Measurements from ENCODE around the gene COPZ1. TPM values are rescaled to one million over a fixed set of nuclear protein-coding genes. Genes with fewer than 3 reads are reported as not detected.

Gene COPZ1
- polyA plus RNA-seq, 3 donors, result 78.9 to 190 (median 176) TPM

DNA sequence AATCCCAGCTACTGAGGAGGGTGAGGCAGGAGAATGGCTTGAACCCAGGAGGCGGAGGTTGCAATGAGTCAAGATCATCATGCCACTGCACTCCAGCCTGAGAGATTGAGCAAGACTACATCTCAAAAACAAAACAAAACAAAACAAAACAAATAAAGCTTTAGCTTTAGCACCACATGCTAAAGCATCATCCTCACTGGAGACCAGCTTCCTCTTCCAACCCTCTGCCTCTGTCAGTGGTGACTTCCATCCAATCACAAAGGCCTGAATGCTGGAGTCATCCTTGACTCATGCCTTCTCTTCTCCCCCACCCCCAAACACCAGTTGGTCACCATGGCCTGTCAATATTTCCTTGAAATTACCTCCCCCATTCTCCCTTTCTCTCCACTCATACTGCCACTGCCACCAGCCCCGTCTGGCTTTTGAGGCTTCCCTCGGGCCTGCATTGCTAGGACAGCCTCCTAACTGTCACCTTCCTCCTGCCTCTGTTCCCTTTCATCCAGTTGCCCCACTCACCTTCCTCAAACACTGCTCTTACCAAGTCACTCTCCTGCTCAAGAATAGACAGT lies 58.2 kb downstream of the COPZ1 start:
- H3K9me3 Mint-ChIP-seq, result peaks cover 0 to 2% (median 0%) of the 10 kb centered on the region in 7 donors
- Histone ChIP-seq H3K27me3 (ENCODE audit: control insufficient read depth in 2 of 2, insufficient read depth in 2 of 2, low read length in 2 of 2) (no peaks in the 10 kb centered on the region), H2AFZ (ENCODE audit: insufficient read depth, low read depth, low read length, poor library complexity, severe bottlenecking) (no peak overlapping the region), H3K9me3 (replicated peaks in 1 of 2; ENCODE audit: control insufficient read depth in 1 of 2, insufficient read depth in 1 of 2, low read length in 2 of 2) (no peaks in the 10 kb centered on the region), H3K36me3 (replicated peaks in 1 of 2; ENCODE audit: control insufficient read depth in 1 of 2, insufficient read depth in 2 of 2, low read length in 2 of 2) (peaks cover 14 to 22% of the 10 kb centered on the region in 2 donors), H3K4me3 (replicated peaks in 1 of 3; ENCODE audit: low read depth in 2 of 3, low read length in 3 of 3) (peak overlapping the region; percentile 75 to 89 (median 82)), H3K27ac (ENCODE audit: low read depth in 1 of 2, low read length in 2 of 2) (peak overlapping the region; percentile 97 to 99), H3K4me2 (replicated peaks; ENCODE audit: extremely low read depth, low read length, poor library complexity, severe bottlenecking) (peak overlapping the region; percentile 87), H3K9ac (ENCODE audit: insufficient read depth, low read length, poor library complexity, severe bottlenecking) (peak overlapping the region; percentile 94), H4K20me1 (ENCODE audit: insufficient read depth, low read length) (peaks cover 35% of the 10 kb centered on the region), H3K79me2 (ENCODE audit: insufficient read depth, low read length) (peaks cover 67% of the 10 kb centered on the region), H3K4me1 (ENCODE audit: control insufficient read depth in 1 of 2, insufficient read depth in 2 of 2, low read length in 2 of 2) (peaks cover 88 to 92% of the 10 kb centered on the region in 2 donors)
- peaks cover 41 to 46% of the 10 kb centered on the region in 2 donors for H3K36me3 Mint-ChIP-seq
- intact Hi-C loops (cut with micrococcal nuclease), result loop anchor here in 1 of 2 donors (1.0 kb wide), 1 partner anchor 10 kb away; no protein-coding TSS in a partner anchor
- DNase-seq, result peak; percentile 98 to 99 (median 99)
- peaks cover 88% of the 10 kb centered on the region for H3K4me1 Mint-ChIP-seq
- no peak for TF ChIP-seq CTCF (IDR thresholded peaks at IDR 0.05)
- H3K4me3 Mint-ChIP-seq, result peak overlapping the region; percentile 90 to 96
- WGBS (ENCODE audit: insufficient coverage), result 0% methylated on average over 2 of the region's 3 CpGs
- peaks cover 0 to 7% (median 2%) of the 10 kb centered on the region in 3 donors for H3K27me3 Mint-ChIP-seq (ENCODE audit: low read depth in 3 of 3)
- peak overlapping the region; percentile 100 for H3K27ac Mint-ChIP-seq

DNA sequence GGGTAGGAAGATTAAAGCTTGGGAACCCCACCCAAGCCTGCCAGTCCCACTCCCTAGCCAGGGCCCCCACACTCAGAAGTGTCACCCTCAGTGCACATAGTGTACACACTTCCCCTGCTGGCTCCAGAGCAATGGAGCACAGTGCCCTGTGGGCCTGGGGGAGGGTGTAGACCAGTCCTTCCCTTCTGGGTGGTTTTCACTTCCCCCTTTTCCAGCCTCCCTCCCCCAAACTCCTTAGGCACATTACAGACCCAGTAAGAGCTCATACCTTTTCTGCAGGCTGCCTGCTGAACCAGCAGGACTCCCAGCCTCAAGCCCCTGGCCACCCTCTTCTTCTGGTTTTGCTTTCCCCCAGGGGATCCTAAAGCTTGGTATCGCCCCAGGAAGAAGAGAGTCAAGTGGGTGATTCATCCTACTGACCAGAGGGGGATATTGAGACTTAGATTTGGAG lies 59.7 kb downstream of the COPZ1 start, which contains the start of gene ZNF385A:
TSS of gene ZNF385A (minus strand) at position 143 of the 451 bp plus-strand sequence. CDS start 219 bp downstream, outside the sequence.
- Mint-ChIP-seq H3K4me3 (peak within 1 kb of the TSS; percentile 90 to 96), H3K27me3 (ENCODE audit: low read depth in 3 of 3) (peaks cover 0 to 5% (median 2%) of the 10 kb centered on the region in 3 donors), H3K9me3 (peaks cover 0 to 2% (median 0%) of the 10 kb centered on the region in 7 donors), H3K27ac (peak within 1 kb of the TSS; percentile 100), H3K4me1 (peaks cover 91% of the 10 kb centered on the region), H3K36me3 (peaks cover 32 to 36% of the 10 kb centered on the region in 2 donors)
- Histone ChIP-seq H3K4me1 (ENCODE audit: control insufficient read depth in 1 of 2, insufficient read depth in 2 of 2, low read length in 2 of 2) (peaks cover 95 to 98% of the 10 kb centered on the region in 2 donors), H3K9ac (ENCODE audit: insufficient read depth, low read length, poor library complexity, severe bottlenecking) (peak within 1 kb of the TSS; percentile 94), H4K20me1 (ENCODE audit: insufficient read depth, low read length) (peaks cover 21% of the 10 kb centered on the region), H3K4me2 (replicated peaks; ENCODE audit: extremely low read depth, low read length, poor library complexity, severe bottlenecking) (peak within 1 kb of the TSS; percentile 87), H3K4me3 (replicated peaks in 1 of 3; ENCODE audit: low read depth in 2 of 3, low read length in 3 of 3) (peak within 1 kb of the TSS; percentile 75 to 89 (median 82)), H2AFZ (ENCODE audit: insufficient read depth, low read depth, low read length, poor library complexity, severe bottlenecking) (peak within 1 kb of the TSS; percentile 38), H3K27ac (ENCODE audit: low read depth in 1 of 2, low read length in 2 of 2) (peak within 1 kb of the TSS; percentile 97 to 99), H3K36me3 (replicated peaks in 1 of 2; ENCODE audit: control insufficient read depth in 1 of 2, insufficient read depth in 2 of 2, low read length in 2 of 2) (peaks cover 7 to 11% of the 10 kb centered on the region in 2 donors), H3K79me2 (ENCODE audit: insufficient read depth, low read length) (peaks cover 55% of the 10 kb centered on the region), H3K9me3 (replicated peaks in 1 of 2; ENCODE audit: control insufficient read depth in 1 of 2, insufficient read depth in 1 of 2, low read length in 2 of 2) (no peaks in the 10 kb centered on the region), H3K27me3 (ENCODE audit: control insufficient read depth in 2 of 2, insufficient read depth in 2 of 2, low read length in 2 of 2) (no peaks in the 10 kb centered on the region)
- intact Hi-C loops (cut with micrococcal nuclease), result no loop called here
- DNase-seq, result peak; percentile 92 to 95 (median 95)
- no peak for TF ChIP-seq CTCF (IDR thresholded peaks at IDR 0.05)
- no CpG with 5 or more reads among the region's 1 CpG for WGBS (ENCODE audit: insufficient coverage)
